Measurements from ENCODE around the gene ATP10A.
"Not testable (repeated sequence)": the region's sequence is repeated elsewhere in the genome, so short reads cannot be mapped to it uniquely, and the experiment has no call there.

ATP10A gene

GRCh38 chr15:25883463-25884259 lies 20.5 kb upstream of the ATP10A start:
- DNase-seq = no peak

GRCh38 chr15:25882466-25882865 lies 19.3 kb upstream of the ATP10A start:
- DNase-seq = no peak

- not testable (repeated sequence) for DNase-seq
Measured at GRCh38 chr15:25880877-25881276, 17.8 kb upstream of the ATP10A start.

- DNase-seq = no peak
Measured at GRCh38 chr15:25880411-25880810, 17.3 kb upstream of the ATP10A start.

GRCh38 chr15:25879438-25879837 lies 16.3 kb upstream of the ATP10A start:
- no peak for DNase-seq

DNA sequence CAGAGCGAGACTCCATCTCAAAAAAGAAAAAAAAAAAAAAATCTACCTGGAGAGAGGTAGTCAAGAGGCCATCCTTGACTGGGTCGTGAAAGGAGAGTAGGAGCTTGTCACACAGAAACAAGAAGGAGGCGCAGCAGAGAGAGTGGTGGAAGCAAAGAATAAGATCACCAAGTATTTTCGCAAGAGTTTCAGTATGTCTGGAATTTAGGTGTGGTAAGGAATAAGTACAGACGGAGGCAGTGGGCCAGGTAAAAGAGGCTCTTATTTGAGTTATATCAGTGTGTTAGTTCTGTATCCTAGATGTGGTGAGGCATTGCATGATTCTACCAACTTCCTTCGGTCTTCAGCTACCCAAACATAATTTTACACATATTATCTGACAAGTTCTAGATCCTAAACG lies 14.6 kb upstream of the ATP10A start:
- no peak for DNase-seq

- DNase-seq = no peak
Measured at GRCh38 chr15:25876231-25877140, 13.4 kb upstream of the ATP10A start.

- DNase-seq = no peak
Measured at GRCh38 chr15:25875566-25875965, 12.4 kb upstream of the ATP10A start.

- DNase-seq = no peak
Measured at GRCh38 chr15:25874379-25874778, 11.3 kb upstream of the ATP10A start.

GRCh38 chr15:25871403-25871802 lies 8.3 kb upstream of the ATP10A start:
- DNase-seq = no peak

DNA sequence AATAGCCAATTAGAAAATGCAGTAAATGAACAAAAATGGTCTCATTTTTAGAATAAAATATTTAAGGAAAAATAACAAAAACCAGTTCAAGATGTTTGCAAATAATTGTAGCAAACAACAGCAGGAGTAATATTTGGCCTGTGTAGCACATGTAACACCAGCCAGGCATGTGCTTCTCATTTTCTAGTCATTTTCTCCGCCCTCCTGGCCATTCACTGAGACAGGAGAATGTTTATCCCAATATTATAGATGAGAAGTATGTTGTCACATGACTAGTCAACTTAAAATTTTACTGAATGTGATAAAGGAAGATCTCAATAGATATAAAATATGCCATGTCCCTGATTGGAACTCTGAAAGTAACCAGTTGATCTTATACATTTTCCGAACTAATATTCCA lies 7.8 kb upstream of the ATP10A start:
- no peak for DNase-seq

GRCh38 chr15:25869701-25870100 lies 6.6 kb upstream of the ATP10A start:
- DNase-seq = no peak

DNA sequence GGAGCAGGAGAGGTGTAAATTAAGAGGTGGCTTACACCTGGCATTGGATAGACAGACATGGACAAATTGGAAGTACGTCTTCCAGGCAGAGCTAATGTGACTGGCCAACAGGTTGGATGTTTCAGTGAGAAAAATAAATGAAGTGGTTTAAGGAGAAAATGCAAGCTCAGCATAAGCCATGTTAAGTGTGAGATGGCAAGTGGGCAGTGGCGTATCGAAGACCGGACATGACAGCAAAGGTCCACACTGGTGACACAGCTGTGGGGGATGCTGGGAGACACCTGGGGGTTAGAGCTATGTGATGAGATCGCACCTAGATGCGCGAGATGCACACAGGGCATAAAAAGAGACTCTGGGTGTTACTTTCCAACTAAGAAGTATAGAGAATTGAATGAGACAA lies 3.7 kb upstream of the ATP10A start:
- no peak for DNase-seq

- no peak for DNase-seq
Measured at GRCh38 chr15:25866251-25866650, 3.1 kb upstream of the ATP10A start.

DNA sequence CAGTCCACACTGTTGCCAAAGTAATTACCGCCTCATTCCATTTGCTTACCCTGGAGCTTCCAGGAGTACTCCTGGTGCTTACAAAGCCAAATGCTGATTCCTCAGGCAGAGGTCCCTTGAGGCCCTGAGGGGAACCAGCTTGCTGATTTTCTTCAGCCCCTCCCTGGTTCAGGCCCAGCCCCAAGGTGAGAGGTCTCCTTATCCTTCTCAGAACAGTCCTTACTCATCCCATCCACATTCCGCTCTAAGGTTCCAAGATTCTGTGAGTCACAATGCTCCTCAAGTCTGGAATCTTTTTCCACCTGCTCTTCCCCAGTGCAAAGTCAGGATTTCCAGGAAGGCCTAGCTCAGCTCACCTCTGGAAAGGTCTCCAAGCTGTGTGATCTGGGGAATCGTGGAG lies 1.8 kb upstream of the ATP10A start:
- DNase-seq = no peak

GRCh38 chr15:25863968-25864580 lies 947 bp upstream of the ATP10A start:
- DNase-seq = no peak

- no peak for DNase-seq
Measured at GRCh38 chr15:25862472-25863110, 536 bp downstream of the ATP10A start.

DNA sequence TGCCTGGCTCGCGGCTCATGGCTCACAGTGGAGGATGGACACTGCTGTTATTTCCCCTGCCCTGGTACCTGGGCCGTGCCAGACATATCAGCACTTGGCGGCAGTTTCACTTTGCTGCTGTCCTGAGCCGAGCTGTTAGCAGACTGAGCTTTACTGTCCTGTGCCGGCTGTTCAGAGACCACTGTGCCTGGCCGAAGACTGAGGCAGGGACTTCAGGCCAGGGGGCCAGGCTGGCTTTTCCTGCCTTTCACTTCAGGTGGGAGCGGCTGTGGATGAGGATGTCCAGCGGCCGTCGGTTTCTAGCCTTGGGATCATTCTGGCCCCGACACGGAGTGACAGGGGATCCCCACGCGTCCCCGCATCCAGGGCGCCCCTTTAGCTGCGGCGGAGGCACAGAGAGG lies 1.1 kb downstream of the ATP10A start:
- no peak for DNase-seq

GRCh38 chr15:25860885-25861866 lies 2.0 kb downstream of the ATP10A start:
- DNase-seq = no peak

DNA sequence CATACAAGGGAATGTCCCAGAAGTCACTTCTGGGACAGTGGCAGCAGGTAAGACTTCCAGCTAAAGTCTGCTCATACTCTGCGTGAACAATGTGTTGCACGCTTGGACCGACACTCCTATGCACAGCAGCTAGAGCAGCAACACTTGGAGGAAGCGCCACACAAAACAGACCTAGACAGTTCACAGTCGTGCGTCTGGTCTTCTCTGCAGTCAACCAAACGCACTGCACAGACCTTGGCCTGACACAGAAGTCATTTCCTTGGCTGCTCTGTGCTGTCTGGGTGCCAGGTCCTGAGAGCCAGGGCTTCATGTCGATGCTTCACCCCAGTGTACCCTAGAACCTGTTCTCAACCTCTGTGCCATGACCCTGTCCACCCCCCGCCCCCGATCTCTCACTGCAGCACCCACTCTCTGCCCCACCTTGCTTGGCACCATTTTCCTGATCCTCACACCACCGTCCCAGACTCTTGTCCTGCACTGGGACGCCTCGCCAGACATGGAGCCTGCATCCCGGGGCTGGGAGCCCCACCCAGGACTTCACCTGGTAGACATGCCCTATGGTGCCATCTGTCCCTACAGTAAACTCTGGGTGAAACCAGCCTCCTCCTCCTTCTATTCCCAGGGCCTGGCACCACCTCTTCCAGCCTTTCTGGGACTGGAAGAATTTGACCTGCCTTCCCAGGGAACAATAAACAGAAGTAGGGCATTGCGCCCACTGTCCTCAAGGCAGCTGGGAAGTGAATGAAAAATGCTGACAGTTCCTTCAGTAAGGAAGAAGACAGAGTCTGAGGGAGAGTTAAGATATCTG lies 3.1 kb downstream of the ATP10A start:
- DNase-seq = no peak
